NT2/D1 (cell line): ENCODE measurements around the gene DDX11.
"Not testable (repeated sequence)": the region's sequence is repeated elsewhere in the genome, so short reads cannot be mapped to it uniquely, and the experiment has no call there.

Experiments used
- SUZ12 ChIP-seq: IDR thresholded peaks from 2 replicates; pipeline ENCODE4 v1.6.1; 2011; ENCODE audit not compliant: insufficient read length, insufficient read depth; ENCODE audit errors: extremely low read depth
- YY1 ChIP-seq: IDR thresholded peaks from 2 replicates; pipeline ENCODE4 v1.6.1; 2011; ENCODE audit not compliant: insufficient read length, insufficient read depth
- ZNF274 ChIP-seq: IDR thresholded peaks from 2 replicates; pipeline ENCODE4 v1.6.1; 2011; ENCODE audit warnings: mild to moderate bottlenecking, low read depth, low read length

- not testable (repeated sequence) for TF ChIP-seq ZNF274, YY1, SUZ12
These were observed 71.1 kb downstream of the DDX11 start for GRCh38 chr12:31144768-31145167.
